ENCODE results near the gene DMRTA2. TPM values are rescaled to one million over a fixed set of nuclear protein-coding genes. Genes with fewer than 3 reads are reported as not detected.

DMRTA2 gene
- total RNA-seq = 0.15 and 0.50 TPM in 2 replicates

DNA sequence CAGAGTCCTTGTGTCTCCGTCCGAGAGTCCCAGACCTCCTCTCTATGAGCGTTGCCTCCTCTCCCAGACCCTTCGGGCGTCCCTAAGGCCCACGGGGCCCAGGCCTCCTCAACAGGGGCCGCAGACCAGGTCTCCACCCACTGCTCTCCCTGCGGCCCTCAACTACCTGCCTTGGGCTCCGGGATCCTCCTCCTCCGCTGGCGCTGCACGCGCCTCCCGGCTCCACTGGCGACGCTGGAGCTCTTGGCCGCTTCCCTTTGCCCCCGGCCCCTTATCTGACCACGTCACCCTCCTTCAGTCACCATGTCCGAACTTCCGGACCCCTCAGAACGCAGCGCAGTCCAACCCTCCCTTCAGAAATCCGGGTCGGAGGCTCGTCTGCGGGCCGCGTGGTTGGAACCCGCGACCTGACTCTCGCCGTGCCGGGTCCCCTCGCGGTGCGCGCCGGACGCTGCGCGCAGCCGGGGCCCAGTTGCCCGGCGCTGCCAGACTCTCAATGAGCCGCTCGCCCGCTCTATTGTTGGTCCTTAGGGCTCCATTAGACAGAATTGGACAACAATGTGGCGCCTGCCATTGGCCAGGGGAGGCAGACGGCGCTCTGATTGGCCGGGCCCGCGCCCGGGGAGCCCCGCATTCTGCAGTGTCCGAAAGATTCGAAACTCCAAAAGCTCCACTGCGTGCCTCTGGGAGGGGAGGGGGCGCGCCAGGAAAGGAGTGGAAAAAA lies at the start of gene DMRTA2:
Gene DMRTA2, minus strand, starts transcription at position 498 of the 724 bp plus-strand sequence. CDS start 1,907 bp downstream, outside the sequence.

All from smooth muscle cell of trachea (primary cell).